ENCODE measurements around the gene ANKRD27.
A peak's percentile ranks its signal among the peaks of the same experiment; 100 is the strongest.
"Not testable (repeated sequence)": the region's sequence is repeated elsewhere in the genome, so short reads cannot be mapped to it uniquely, and the experiment has no call there.

The ANKRD27 gene

DNA sequence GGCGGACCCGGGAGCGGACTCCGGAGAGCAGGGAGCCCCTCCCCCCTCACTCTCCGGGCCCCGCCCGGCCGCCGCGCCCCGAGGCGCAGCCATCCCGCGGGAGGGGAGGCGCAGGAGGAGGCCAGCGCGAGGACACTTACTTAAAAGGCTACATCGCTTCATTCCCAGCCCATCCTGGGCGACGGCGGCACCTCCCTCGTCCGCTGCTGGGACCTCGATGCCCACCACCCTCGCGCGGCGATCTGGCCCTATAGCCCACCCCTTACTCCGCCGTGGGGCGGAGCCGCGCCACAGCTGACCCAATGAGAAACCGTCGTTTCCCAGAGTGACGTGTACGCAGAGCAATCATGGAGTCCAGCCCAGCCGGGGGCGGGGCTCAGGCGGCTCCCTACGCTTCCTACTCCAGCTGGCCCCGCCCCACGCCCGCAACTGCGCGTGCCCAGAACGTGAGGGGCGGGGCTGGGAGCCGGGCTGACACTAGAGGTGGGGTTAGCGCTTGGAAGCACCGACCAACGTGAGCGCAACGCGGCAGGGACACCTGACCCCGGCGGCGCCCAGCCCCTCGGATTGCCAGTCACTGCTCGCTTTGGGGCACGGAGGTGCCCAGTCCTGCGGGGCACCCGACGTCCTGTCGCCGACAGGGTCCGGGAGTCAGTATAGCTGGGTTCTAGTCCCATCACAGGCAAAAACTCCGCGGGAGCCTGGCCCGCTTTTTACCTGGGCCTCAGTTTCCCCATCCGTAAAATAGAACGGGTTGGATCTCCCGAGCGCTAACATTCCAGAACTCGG, at the start of gene ANKRD27:
Gene ANKRD27, minus strand, starts transcription at position 250 of the 789 bp plus-strand sequence. CDS start 16,165 bp downstream, outside the sequence.
- peak; percentile 95 to 100 (median 98) for DNase-seq
- intact Hi-C loops (cut with DNase I) = loop anchor here (2.0 to 10.0 kb wide), 3 partner anchors 16 to 300 kb away; partner anchors contain the start of genes CEP89, FAAP24, NUDT19 and PDCD5

DNA sequence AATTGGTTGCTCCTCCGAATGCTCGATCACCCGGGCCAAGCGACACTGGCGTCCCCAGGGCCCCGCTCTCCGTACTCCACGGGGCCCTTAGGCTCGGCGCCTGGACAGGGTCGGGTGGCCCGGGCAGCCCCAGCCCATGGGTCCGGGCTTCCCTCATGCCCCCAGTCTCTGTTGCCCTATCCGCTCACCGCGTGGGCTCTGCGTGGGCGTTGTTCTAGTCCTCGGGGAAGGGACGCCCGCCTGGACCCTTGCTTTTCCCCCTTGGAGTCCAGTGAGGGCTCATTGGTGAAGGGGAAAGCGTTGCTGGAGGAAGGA, 45.9 kb upstream of the ANKRD27 start:
- peak in 1 of 10 donors; percentile 56 for DNase-seq
- intact Hi-C loops (cut with DNase I) = no loop called here

DNA sequence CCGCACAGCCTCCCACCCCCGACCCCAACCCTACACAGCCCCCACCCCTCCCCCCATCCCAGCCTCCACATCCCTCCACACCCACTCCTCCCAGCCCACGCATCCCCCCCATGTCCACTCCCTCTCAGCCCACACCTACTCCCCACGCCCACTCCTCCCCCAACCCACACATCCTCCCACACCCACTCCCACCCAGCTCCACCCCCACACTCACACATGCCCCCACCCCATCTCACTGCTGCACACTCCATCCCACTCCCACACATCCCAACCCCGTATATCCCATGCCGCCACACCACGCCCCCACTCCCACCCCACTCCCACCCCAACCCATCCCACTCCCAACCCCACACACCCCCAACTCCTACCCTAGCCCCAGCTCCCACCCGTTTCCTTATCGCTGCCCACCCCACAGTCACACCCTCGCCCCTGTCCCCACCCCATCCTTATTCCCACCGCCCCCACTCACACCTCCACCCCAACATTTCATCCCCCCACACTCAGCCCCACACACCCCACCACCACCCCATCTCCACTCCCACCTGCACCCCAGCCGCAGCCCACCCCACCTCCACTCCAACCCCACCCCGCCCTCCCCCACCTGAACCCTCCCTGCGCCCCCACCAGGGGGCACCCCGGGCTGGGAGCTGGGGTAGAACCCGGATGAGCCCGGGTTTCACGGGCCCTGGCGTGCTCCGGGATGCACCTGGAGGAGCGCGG, 45.4 kb upstream of the ANKRD27 start:
- DNase-seq = peak in 1 of 10 donors; percentile 58
- intact Hi-C loops (cut with DNase I) = no loop called here

DNA sequence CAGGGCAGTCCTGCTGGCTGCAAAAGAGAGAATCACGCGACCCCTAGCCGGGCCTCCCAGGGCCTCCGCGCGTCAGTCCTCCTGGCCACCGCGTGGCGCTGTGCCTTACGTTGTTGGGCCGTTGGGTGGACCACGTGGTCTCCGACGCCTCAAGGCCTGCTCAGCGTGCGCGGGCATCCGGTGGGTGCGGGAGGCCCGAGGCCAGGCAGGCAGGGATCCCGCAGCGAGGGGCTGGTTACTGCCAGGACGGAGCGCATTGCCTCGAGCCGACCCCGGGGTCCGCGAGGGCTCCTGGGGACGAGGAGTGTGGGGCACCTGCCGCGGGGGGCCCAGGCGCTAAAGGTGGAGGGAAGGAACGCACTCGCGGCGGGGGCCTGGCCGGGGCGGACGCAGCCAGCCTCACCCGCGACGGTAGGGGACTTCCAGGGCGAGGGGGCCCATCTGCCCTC, 44.7 kb upstream of the ANKRD27 start, which contains the start of gene TDRD12:
Gene TDRD12, plus strand, starts transcription at position 157 of the 449 bp plus-strand sequence. CDS start 306 bp downstream, outside the sequence.
- intact Hi-C loops (cut with DNase I) = no loop called here
- DNase-seq = peak in 2 of 10 donors; percentile 70 to 73

DNA sequence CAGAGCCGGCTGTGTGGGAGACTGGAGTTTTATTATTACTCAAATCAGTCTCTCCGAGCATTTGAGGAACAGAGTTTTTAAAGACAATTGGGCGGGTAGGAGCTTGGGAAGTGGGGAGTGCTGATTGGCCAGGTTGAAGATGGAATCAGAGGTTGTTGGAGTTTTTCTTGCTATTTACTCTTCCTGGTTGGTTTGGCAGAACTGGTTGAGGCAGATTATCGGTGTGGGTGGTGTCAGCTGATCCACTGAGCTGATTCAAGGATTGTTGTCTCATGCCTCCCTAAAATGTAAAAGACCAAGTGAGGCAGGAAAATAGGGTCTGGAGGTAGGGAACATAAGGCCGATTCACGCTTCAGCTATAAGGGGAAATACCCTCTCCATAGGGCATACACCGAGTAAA, 43.3 kb upstream of the ANKRD27 start:
- no peak for DNase-seq
- intact Hi-C loops (cut with DNase I) = no loop called here

DNA sequence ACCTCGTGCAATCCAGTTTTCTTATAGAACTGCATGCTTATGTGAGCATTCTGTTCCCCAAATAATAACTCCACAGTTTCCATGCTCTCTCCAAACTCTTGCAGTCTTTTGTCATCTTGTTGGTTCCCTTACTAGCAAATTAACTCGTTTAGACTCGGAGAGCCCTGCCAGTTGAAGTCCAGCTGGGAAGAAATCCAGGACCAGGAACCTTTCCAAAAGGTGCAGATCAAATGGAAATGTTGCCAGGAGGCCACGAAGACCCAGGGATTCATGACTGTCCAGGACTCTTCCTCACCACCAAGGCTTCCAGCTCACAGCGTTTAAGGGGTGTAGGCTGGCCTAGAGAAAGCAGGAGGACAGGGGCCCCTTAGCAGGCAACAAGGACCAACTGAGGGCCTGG, 42.5 kb upstream of the ANKRD27 start:
- no peak for DNase-seq
- intact Hi-C loops (cut with DNase I) = no loop called here

DNA sequence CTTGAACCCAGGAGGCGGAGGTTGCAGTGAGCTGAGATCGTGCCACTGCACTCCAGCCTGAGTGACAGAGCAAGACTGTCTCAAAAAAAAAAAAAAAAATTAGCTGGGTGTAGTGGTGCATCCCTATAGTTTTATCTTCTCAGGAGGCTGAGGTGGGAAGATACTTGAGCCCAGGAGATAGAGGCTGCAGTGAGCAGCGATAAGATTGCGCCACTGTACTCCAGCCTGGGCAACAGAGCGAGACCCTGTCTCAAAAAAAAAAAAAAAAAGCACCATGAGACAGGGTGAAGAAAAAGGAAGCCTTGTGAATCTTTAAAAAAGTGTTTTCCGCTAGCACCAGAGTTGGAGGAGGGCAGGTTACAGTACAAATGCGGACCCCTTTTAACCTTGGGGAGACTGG, 41.2 kb upstream of the ANKRD27 start:
- intact Hi-C loops (cut with DNase I) = not testable (repeated sequence)
- peak in 1 of 10 donors; percentile 14 for DNase-seq

DNA sequence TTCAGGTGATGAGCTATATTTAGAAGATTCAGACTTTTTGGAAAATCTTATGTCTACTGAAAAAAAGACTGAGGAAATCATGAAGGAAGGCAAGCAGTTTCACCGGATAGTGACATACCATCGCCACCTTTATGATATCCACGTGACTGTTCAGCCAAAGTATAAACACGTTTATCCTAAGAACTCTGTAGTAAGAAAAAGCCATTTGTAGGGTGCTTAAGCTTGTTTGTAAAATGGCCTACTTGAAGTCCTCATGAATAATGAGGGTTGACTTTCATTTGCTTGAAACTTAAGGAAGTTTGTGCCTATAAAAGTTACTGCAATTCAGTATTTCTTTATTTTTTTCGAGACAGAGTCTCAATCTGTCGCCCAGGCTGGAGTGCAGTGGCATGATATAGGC, 36.8 kb upstream of the ANKRD27 start:
- intact Hi-C loops (cut with DNase I) = no loop called here
- DNase-seq = no peak

DNA sequence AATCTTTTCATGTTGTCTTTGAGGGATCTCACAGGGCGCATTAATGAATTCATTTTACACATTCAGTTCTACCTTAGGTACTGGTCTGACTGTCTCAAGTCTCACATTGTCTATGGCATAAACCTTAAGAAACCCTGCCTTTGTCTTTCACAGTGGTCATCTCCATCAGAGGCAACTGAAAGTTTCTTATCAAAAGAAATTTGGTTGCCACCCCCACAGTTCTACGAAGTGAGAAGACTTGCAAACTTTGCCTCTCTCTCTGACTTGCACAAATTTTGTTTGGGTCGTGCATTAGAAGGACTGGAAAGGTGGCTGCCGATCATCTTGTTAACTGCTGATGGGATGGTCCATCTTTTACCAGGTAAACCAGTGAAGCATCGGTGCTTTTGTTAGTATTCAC, 34.1 kb upstream of the ANKRD27 start:
- intact Hi-C loops (cut with DNase I) = no loop called here
- no peak for DNase-seq

DNA sequence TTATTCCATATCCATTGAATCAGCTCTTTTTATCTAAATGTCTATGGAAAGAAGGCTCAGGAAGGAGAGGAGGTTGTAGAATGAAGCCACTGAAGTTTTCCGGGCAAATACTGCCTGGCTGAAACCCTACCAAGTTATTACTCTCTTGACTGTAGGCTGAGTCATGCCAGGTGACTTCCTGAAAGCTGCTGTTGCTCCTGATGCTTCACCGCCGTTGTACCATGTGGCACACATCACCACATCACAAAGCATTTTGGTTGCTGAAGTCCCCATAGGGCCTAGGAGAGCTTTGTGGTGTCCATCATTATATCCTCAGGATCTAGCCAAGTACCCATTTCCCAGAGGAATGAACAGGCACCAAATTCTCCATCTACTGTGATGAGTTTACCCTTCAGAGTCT, 33.5 kb upstream of the ANKRD27 start:
- DNase-seq = no peak
- intact Hi-C loops (cut with DNase I) = no loop called here

DNA sequence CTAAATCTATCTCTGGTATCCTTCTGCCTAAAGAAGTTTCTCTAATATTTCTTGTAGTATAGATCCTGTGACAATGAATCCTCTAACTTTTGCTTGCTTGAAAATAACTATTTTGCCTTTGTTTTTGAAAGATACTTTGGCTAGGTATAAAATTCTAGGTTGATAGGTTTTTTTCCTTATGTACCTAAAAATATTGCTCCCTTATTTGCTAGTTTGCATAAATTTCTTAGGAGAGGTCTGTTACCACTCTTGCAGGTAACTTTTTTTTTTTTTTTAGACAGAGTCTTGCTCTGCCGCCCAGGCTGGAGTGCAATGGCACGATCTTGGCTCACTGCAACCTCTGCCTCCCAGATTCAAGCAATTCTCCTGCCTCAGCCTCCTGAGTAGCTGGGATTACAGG, 29.0 kb upstream of the ANKRD27 start:
- DNase-seq; intact Hi-C loops (cut with DNase I): not testable (repeated sequence)

DNA sequence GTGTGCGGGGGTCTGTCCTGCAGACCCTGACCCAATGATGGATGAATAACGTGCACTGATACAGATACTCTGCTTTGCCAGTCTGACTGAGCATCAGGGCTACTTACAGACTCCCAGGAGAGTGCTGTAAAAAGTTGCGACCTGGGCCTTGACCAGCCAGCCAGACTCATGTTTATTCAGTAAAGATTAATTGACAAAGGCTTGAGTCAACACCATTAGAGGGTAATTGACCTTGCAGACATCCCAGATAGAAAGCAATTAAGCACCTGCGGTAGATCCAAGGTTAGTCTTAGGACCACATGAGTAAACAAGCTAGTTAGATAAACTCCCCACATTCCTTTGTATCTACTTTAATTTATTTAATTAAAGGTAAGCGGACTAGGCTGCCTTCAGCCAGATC, 27.0 kb upstream of the ANKRD27 start:
- no peak for DNase-seq
- intact Hi-C loops (cut with DNase I) = no loop called here

DNA sequence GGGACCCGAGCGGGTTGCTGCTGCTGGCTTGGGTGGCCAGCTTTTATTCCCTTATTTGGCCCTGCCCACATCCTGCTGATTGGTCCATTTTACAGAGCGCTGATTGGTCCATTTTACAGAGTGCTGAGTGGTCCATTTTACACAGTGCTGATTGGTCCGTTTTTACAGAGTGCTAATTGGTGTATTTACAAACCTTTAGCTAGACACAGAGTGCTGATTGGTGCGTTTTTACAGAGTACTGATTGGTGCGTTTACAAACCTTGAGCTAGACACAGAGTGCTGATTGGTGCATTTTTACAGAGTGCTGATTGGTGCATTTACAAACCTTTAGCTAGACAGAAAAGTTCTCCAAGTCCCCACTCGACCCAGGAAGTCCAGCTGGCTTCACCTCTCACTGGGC, 25.1 kb upstream of the ANKRD27 start:
- DNase-seq; intact Hi-C loops (cut with DNase I): not testable (repeated sequence)

DNA sequence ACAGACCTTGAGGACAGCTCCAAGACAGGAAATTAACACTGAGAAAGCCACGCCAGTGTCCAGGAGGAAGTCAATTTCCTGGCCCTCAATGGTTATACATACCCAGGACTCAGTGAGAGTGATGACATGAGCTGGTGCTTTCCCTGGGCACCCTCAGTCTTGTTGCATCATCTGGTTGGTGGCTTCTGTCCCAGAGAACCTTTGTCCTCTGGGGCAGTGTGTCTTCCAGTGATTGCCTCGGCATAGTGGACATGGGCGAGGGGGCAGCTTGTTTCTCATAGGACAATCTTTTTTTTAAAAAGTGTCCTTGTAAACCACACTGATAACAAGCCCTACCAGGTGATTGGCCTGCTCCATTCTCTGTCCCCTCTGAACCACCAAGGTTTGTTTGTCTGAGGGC, 21.8 kb upstream of the ANKRD27 start:
- intact Hi-C loops (cut with DNase I); DNase-seq: not testable (repeated sequence)

DNA sequence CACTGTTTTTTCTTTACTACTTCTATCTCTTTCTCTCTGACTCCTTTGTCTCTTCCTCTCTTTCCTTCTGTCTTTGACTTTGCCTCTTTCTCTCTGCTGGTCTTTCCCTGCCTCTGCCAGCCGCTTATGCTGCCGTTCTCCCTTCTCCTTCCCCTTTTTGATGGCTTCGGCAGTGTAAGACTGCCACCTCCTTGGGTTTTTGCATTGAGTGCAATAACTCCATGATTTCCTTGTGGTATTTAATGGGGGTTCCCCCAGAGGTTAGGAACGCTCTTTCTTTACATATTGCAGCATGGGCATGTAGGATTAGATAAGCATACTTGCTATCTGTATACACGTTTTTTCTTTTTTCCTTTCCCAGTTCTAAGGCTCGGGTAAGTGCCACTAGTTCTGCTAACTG, 20.5 kb upstream of the ANKRD27 start:
- intact Hi-C loops (cut with DNase I); DNase-seq: not testable (repeated sequence)

DNA sequence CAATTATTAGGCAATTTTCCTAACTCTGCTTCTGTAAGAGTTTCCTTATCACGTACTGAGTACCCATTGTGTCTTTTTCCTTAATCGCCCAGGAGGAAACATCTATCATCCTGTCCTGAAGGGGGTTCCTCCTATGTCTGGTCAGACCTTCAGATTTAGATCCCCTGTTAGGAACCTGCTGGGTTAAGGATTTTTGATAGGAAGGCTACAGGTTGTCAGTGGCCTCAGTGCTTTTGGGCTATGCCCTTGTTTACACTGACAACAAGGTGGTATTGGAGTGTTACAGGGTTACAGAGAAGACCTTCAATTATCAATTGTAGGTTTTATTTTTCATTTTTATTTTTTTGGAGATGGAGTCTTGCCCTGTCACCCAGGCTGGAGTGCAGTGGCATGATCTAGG, 19.9 kb upstream of the ANKRD27 start:
- intact Hi-C loops (cut with DNase I); DNase-seq: not testable (repeated sequence)

DNA sequence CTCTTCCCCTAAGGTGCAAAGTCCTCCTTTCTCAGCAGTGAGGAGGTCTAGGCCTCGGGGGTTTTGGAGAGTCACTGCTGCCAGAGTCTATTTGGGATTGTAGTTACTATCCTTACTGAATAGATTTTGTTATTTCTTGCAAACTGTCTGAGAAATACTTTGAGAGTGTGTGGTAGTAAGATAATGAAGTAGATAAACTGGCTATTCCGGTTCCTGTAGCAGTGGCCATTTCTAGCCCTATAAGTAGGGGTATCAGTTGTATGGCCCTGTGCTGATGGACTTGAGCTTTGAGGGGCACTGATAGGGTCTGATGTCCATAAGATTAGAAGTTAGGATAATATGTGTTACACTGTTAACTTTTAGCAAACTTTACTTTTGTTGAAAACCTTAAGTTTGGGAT, 19.3 kb upstream of the ANKRD27 start:
- DNase-seq; intact Hi-C loops (cut with DNase I): not testable (repeated sequence)

DNA sequence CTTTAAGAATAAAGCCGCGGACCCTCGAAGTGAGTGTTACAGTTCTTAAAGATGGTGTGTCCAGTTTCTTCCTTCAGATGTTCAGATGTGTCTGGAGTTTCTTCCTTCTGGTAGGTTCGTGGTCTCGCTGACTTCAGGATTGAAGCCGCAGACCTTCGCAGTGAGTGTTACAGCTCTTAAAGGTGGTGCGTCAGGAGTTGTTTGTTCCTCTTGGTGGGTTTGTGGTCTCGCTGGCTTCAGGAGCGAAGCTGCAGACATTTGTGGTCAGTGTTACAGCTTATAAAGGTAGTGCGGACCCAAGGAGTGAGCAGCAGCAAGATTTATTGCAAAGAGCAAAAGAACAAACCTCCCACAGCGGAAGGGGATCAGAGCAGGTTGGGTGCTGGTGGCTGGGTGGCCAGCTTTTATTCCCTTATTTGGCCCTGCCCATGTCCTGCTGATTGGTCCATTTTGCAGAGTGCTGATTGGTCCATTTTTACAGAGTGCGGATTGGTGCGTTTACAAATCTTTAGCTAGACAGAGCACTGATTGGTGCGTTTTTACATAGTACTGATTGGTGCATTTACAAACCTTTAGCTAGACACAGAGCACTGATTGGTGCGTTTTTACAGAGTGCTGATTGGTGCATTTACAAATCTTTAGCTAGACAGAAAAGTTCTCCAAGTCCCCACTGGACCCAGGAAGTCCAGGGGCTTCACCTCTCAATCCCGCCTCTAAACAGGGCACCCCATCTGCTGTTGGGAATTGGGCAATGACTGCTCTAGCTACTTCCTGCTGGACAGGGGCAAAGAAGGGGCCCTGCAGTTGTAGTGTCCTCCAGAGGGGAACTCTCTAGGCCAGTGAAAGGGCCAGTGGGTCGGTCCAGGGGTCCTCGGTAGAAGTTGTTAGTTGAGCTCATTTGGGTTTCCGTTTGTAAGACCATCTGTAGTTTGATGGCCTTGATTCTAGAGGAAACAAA, 18.4 kb upstream of the ANKRD27 start:
- intact Hi-C loops (cut with DNase I); DNase-seq: not testable (repeated sequence)

DNA sequence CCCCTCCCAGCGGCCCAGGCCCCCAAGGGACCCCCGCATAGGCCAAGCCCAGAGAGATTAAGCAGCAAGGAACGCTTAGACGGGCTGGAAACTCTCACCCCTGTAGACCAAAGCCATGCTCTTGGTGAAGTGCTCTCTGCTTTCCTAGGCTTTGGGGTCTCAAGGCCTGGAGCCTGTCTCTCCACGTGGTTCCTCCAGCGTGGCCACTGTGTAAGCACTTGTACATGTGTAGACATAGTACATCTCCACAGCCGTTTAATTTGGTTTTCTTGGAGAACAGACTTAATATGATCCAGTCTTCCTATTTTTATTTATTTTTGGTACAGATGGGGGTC, 17.7 kb upstream of the ANKRD27 start:
- DNase-seq = no peak
- intact Hi-C loops (cut with DNase I) = no loop called here

DNA sequence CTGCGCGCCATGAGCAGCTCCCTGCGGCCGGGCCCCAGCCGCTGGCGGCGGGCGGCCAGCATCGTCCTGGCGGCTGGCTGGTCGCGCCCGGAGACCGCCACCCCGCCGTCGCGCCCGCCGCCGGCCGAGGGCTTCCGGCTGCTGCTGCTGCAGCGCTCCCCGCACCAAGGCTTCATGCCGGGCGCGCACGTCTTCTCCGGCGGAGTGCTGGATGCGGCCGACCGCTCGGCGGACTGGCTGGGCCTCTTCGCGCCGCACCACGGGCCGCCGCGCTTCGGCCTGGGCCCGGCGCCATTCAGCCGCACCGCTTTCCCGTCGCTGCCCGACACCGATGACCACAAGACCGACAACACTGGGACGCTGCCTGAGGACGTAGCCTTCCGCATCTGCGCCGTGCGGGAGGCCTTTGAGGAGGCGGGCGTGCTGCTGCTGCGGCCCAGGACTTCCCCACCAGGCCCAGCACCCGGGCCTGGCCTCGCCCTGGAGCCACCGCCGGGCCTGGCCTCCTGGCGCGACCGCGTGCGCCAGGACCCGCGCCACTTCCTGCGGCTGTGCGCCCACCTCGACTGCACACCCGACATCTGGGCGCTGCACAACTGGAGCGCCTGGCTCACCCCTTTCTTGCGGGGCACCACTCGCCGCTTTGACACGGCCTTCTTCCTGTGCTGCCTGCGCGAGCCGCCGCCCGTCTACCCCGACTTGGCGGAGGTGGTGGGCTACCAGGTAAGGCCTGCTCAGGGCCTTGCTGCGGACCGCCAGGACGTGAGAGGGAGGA, 17.2 kb upstream of the ANKRD27 start:
- DNase-seq = peak; percentile 41 to 95 (median 62)
- intact Hi-C loops (cut with DNase I) = loop anchor here (2.0 kb wide), 1 partner anchor 17 kb away; the partner anchor contains the start of genes ANKRD27 and RGS9BP
